ENCODE data around the gene ABCC8. TPM values are rescaled to one million over a fixed set of nuclear protein-coding genes. Genes with fewer than 3 reads are reported as not detected.

Gene ABCC8
- total RNA-seq, 2 donors from 2014 or later, result 0.55 TPM; not detected in 1

DNA sequence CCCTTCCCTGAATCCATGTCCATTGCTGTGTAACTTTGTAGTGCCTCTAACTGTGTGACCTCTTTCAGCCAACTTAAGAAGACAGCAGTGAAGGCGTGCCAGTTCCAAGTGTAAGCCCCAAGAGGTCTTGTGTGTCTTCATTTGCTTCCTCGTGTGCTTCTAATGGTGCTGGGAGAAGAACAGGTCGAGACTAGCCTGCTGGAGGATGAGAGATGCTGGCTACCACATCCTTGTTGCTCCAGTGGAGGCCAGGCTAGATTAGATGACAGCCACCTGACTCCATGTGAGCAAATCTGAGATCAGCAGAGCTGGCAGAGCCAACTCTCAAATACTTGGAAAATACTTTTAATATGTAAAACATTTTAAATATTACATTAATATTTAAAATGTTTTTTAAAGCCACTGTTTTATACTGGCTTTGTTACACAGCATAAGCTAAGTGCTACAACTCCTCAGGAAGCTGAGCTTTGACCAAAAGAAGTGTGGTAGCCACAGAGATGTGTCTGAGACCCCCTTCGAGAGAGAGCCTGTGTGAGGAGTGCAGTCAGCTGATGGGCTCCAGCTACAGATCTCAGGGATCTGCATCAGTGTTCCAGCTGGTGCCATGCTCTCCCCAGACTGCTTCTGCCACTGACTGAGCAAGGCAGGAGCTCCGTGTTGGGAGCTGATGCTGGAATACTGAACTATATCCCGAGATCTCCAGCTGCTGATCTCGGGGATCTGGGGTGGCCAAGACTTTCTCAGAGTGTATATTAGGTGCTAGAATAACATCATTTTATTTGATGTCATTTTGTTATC lies 97.1 kb downstream of the ABCC8 start:
- H3K9ac ChIP-seq (ENCODE audit: extremely low read depth, low read length, poor library complexity, severe bottlenecking), result no peak overlapping the region
- H3K9me3 Mint-ChIP-seq, result peaks cover 22% of the 10 kb centered on the region
- no peaks in the 10 kb centered on the region for H3K36me3 ChIP-seq (ENCODE audit: control insufficient read depth, insufficient read depth, low read length)
- H3K4me1 Mint-ChIP-seq, result no peaks in the 10 kb centered on the region
- no peaks in the 10 kb centered on the region for H3K36me3 Mint-ChIP-seq (ENCODE audit: low read depth)
- peaks cover 2% of the 10 kb centered on the region for H3K27me3 Mint-ChIP-seq (ENCODE audit: insufficient read depth)
- WGBS, 2 experiments (ENCODE audit: insufficient coverage in 1 of 2, insufficient read length in 1 of 2), result 87 to 100% methylated on average over 3 to 7 of the region's 7 CpGs
- no peak for DNase-seq
- no peaks in the 10 kb centered on the region for H3K9me3 ChIP-seq (ENCODE audit: control insufficient read depth, low read length)
- no peak overlapping the region for H3K27ac ChIP-seq (ENCODE audit: low read depth, low read length)
- H3K4me1 ChIP-seq (ENCODE audit: control insufficient read depth, insufficient read depth, low read length), result no peaks in the 10 kb centered on the region
- H3K4me3 ChIP-seq (ENCODE audit: low read length), result no peak overlapping the region
- TF ChIP-seq, protein P1, sequence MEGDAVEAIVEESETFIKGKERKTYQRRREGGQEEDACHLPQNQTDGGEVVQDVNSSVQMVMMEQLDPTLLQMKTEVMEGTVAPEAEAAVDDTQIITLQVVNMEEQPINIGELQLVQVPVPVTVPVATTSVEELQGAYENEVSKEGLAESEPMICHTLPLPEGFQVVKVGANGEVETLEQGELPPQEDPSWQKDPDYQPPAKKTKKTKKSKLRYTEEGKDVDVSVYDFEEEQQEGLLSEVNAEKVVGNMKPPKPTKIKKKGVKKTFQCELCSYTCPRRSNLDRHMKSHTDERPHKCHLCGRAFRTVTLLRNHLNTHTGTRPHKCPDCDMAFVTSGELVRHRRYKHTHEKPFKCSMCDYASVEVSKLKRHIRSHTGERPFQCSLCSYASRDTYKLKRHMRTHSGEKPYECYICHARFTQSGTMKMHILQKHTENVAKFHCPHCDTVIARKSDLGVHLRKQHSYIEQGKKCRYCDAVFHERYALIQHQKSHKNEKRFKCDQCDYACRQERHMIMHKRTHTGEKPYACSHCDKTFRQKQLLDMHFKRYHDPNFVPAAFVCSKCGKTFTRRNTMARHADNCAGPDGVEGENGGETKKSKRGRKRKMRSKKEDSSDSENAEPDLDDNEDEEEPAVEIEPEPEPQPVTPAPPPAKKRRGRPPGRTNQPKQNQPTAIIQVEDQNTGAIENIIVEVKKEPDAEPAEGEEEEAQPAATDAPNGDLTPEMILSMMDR (conservative IDR thresholded peaks at IDR 0.05), result no peak
- no peak overlapping the region for H3K27ac Mint-ChIP-seq
- H3K4me3 Mint-ChIP-seq, result no peak overlapping the region
- H3K27me3 ChIP-seq (ENCODE audit: control insufficient read depth, insufficient read depth, low read length, poor library complexity, severe bottlenecking), result no peaks in the 10 kb centered on the region

- Mint-ChIP-seq H3K27me3 (ENCODE audit: insufficient read depth) (peaks cover 2% of the 10 kb centered on the region), H3K9me3 (peaks cover 28% of the 10 kb centered on the region), H3K27ac (no peak overlapping the region), H3K36me3 (ENCODE audit: low read depth) (no peaks in the 10 kb centered on the region), H3K4me3 (no peak overlapping the region), H3K4me1 (no peaks in the 10 kb centered on the region)
- Histone ChIP-seq H3K4me3 (ENCODE audit: low read length) (no peak overlapping the region), H3K36me3 (ENCODE audit: control insufficient read depth, insufficient read depth, low read length) (no peaks in the 10 kb centered on the region), H3K27me3 (ENCODE audit: control insufficient read depth, insufficient read depth, low read length, poor library complexity, severe bottlenecking) (no peaks in the 10 kb centered on the region), H3K27ac (ENCODE audit: low read depth, low read length) (no peak overlapping the region), H3K9ac (ENCODE audit: extremely low read depth, low read length, poor library complexity, severe bottlenecking) (no peak overlapping the region), H3K9me3 (ENCODE audit: control insufficient read depth, low read length) (peaks cover 9% of the 10 kb centered on the region), H3K4me1 (ENCODE audit: control insufficient read depth, insufficient read depth, low read length) (no peaks in the 10 kb centered on the region)
- DNase-seq, result no peak
- WGBS, 2 experiments (ENCODE audit: insufficient coverage in 1 of 2, insufficient read length in 1 of 2), result 93 to 97% methylated on average over 2 of the region's 2 CpGs
- TF ChIP-seq, protein P1 (conservative IDR thresholded peaks at IDR 0.05), result no peak
Observed at GRCh38 chr11:17378655-17379054, 98.0 kb downstream of the ABCC8 start.

- H3K27me3 Mint-ChIP-seq (ENCODE audit: insufficient read depth), result peaks cover 5% of the 10 kb centered on the region
- H3K9me3 Mint-ChIP-seq, result peaks cover 50% of the 10 kb centered on the region
- no peak overlapping the region for H3K4me3 Mint-ChIP-seq
- peaks cover 30% of the 10 kb centered on the region for H3K9me3 ChIP-seq (ENCODE audit: control insufficient read depth, low read length)
- no peaks in the 10 kb centered on the region for H3K4me1 Mint-ChIP-seq
- 83 to 86% methylated on average over 1 to 3 of the region's 3 CpGs for whole genome bisulfite sequencing, 2 experiments (ENCODE audit: insufficient coverage in 1 of 2, insufficient read length in 1 of 2)
- DNase-seq, result no peak
- no peaks in the 10 kb centered on the region for H3K36me3 ChIP-seq (ENCODE audit: control insufficient read depth, insufficient read depth, low read length)
- TF ChIP-seq, protein P1 (conservative IDR thresholded peaks at IDR 0.05), result no peak
- H3K27ac ChIP-seq (ENCODE audit: low read depth, low read length), result no peak overlapping the region
- H3K4me3 ChIP-seq (ENCODE audit: low read length), result no peak overlapping the region
- H3K27me3 ChIP-seq (ENCODE audit: control insufficient read depth, insufficient read depth, low read length, poor library complexity, severe bottlenecking), result no peaks in the 10 kb centered on the region
- H3K9ac ChIP-seq (ENCODE audit: extremely low read depth, low read length, poor library complexity, severe bottlenecking), result no peak overlapping the region
- no peaks in the 10 kb centered on the region for H3K4me1 ChIP-seq (ENCODE audit: control insufficient read depth, insufficient read depth, low read length)
- H3K36me3 Mint-ChIP-seq (ENCODE audit: low read depth), result no peaks in the 10 kb centered on the region
- H3K27ac Mint-ChIP-seq, result no peak overlapping the region
Observed at GRCh38 chr11:17376493-17376892, 100.2 kb downstream of the ABCC8 start.
